ENCODE data around the gene ZNF582. TPM values are rescaled to one million over a fixed set of nuclear protein-coding genes. Genes with fewer than 3 reads are reported as not detected.

Gene ZNF582
- total RNA-seq, 1 donor from 2014 or later, result 2.5 TPM

- H3K4me3 ChIP-seq (ENCODE audit: low read depth, low read length), result peak within 1 kb of the TSS; percentile 70
- no peak for TF ChIP-seq CTCF (conservative IDR thresholded peaks at IDR 0.05; ENCODE audit: low read depth, low read length)
- peak; percentile 63 for DNase-seq (ENCODE audit: low read depth)
Observed at GRCh38 chr19:56403764-56404704, 10.7 kb upstream of the ZNF582 start, which contains the start of gene ZNF583. ZNF583 (plus strand) TSS chr19:56404332; CDS start chr19:56407115, 2,783 bp downstream.

- H3K4me3 ChIP-seq (ENCODE audit: low read depth, low read length), result peak overlapping the region; percentile 70
- no peak for DNase-seq (ENCODE audit: low read depth)
- no peak for TF ChIP-seq CTCF (conservative IDR thresholded peaks at IDR 0.05; ENCODE audit: low read depth, low read length)
Observed at GRCh38 chr19:56403261-56403660, 9.9 kb upstream of the ZNF582 start.

- TF ChIP-seq CTCF (conservative IDR thresholded peaks at IDR 0.05; ENCODE audit: low read depth, low read length), result no peak
- no peak overlapping the region for H3K4me3 ChIP-seq (ENCODE audit: low read depth, low read length)
- no peak for DNase-seq (ENCODE audit: low read depth)
Observed at GRCh38 chr19:56400485-56400884, 7.2 kb upstream of the ZNF582 start.

- no peak overlapping the region for H3K4me3 ChIP-seq (ENCODE audit: low read depth, low read length)
- no peak for DNase-seq (ENCODE audit: low read depth)
- no peak for TF ChIP-seq CTCF (conservative IDR thresholded peaks at IDR 0.05; ENCODE audit: low read depth, low read length)
Observed at GRCh38 chr19:56398809-56399208, 5.5 kb upstream of the ZNF582 start.

- DNase-seq (ENCODE audit: low read depth), result no peak
- no peak for TF ChIP-seq CTCF (conservative IDR thresholded peaks at IDR 0.05; ENCODE audit: low read depth, low read length)
- H3K4me3 ChIP-seq (ENCODE audit: low read depth, low read length), result no peak overlapping the region
Observed at GRCh38 chr19:56383826-56384605, 9.3 kb downstream of the ZNF582 start.

GRCh38 chr19:56377105-56377924 is 16.0 kb downstream of the ZNF582 start:
- no peak for DNase-seq (ENCODE audit: low read depth)
- no peak for TF ChIP-seq CTCF (conservative IDR thresholded peaks at IDR 0.05; ENCODE audit: low read depth, low read length)
- H3K4me3 ChIP-seq (ENCODE audit: low read depth, low read length), result no peak overlapping the region

Measured in epithelial cell of proximal tubule (primary cell).